Measurements from ENCODE around the gene KDSR. TPM values are rescaled to one million over a fixed set of nuclear protein-coding genes. Genes with fewer than 3 reads are reported as not detected.

Gene KDSR
- total RNA-seq, 1 experiment from 2014 or later = 108 TPM

GRCh38 chr18:63312737-63313395 is 54.1 kb downstream of the KDSR start:
- no TSS peak for BruUV-seq (replicated peaks)
- no peaks in the 10 kb centered on the region for H3K36me3 Mint-ChIP-seq (ENCODE audit: insufficient read depth, unreplicated experiment)
- H3K4me3 Mint-ChIP-seq (ENCODE audit: unreplicated experiment) = no peak overlapping the region
- H3K9me3 Mint-ChIP-seq (ENCODE audit: unreplicated experiment) = no peaks in the 10 kb centered on the region
- H3K4me1 Mint-ChIP-seq (ENCODE audit: insufficient read depth, unreplicated experiment) = peaks cover 5% of the 10 kb centered on the region
- POLR2A ChIA-PET = no interaction called here
- no peak for TF ChIP-seq CTCF (IDR thresholded peaks at IDR 0.05; ENCODE audit: unreplicated experiment)
- H3K27ac Mint-ChIP-seq (ENCODE audit: low read depth, unreplicated experiment) = no peak overlapping the region
- no peaks in the 10 kb centered on the region for H3K27me3 Mint-ChIP-seq (ENCODE audit: insufficient read depth, unreplicated experiment)
- DNase-seq (ENCODE audit: unreplicated experiment) = no peak
- intact Hi-C loops (cut with micrococcal nuclease) = no loop called here
- CTCF ChIA-PET = interaction anchor here (0.5 to 2.6 kb wide), 3 partner anchors 10 to 297 kb away, joined by 3 to 10 read pairs (median 7); no protein-coding TSS in a partner anchor

- Mint-ChIP-seq H3K27me3 (ENCODE audit: insufficient read depth, unreplicated experiment) (no peaks in the 10 kb centered on the region), H3K36me3 (ENCODE audit: insufficient read depth, unreplicated experiment) (no peaks in the 10 kb centered on the region), H3K27ac (ENCODE audit: low read depth, unreplicated experiment) (no peak overlapping the region), H3K9me3 (ENCODE audit: unreplicated experiment) (no peaks in the 10 kb centered on the region), H3K4me1 (ENCODE audit: insufficient read depth, unreplicated experiment) (peaks cover 4% of the 10 kb centered on the region), H3K4me3 (ENCODE audit: unreplicated experiment) (no peak overlapping the region)
- DNase-seq (ENCODE audit: unreplicated experiment) = no peak
- intact Hi-C loops (cut with micrococcal nuclease) = no loop called here
- TF ChIP-seq CTCF (IDR thresholded peaks at IDR 0.05; ENCODE audit: unreplicated experiment) = no peak
- ChIA-PET POLR2A (no interaction called here), CTCF (interaction anchor here (0.7 to 2.6 kb wide), 3 partner anchors 11 to 316 kb away, joined by 3 to 10 read pairs (median 4); no protein-coding TSS in a partner anchor)
- BruUV-seq (replicated peaks) = no TSS peak
Measured at GRCh38 chr18:63312019-63312409, 55.0 kb downstream of the KDSR start.

GRCh38 chr18:63311118-63312018 is 55.6 kb downstream of the KDSR start:
- H3K9me3 Mint-ChIP-seq (ENCODE audit: unreplicated experiment) = no peaks in the 10 kb centered on the region
- no peaks in the 10 kb centered on the region for H3K27me3 Mint-ChIP-seq (ENCODE audit: insufficient read depth, unreplicated experiment)
- intact Hi-C loops (cut with micrococcal nuclease) = no loop called here
- TF ChIP-seq CTCF (IDR thresholded peaks at IDR 0.05; ENCODE audit: unreplicated experiment) = no peak
- BruUV-seq (replicated peaks) = no TSS peak
- POLR2A ChIA-PET = interaction anchor here (0.5 to 1.4 kb wide), 3 partner anchors 8 to 363 kb away, joined by 3 read pairs; partner anchors contain the start of gene BCL2
- DNase-seq (ENCODE audit: unreplicated experiment) = no peak
- no peaks in the 10 kb centered on the region for H3K36me3 Mint-ChIP-seq (ENCODE audit: insufficient read depth, unreplicated experiment)
- no peak overlapping the region for H3K27ac Mint-ChIP-seq (ENCODE audit: low read depth, unreplicated experiment)
- H3K4me1 Mint-ChIP-seq (ENCODE audit: insufficient read depth, unreplicated experiment) = no peaks in the 10 kb centered on the region
- CTCF ChIA-PET = interaction anchor here (0.6 to 2.6 kb wide), 7 partner anchors 11 to 316 kb away, joined by 3 to 10 read pairs (median 3); no protein-coding TSS in a partner anchor
- no peak overlapping the region for H3K4me3 Mint-ChIP-seq (ENCODE audit: unreplicated experiment)

- DNase-seq (ENCODE audit: unreplicated experiment) = no peak
- Mint-ChIP-seq H3K4me3 (ENCODE audit: unreplicated experiment) (no peak overlapping the region), H3K4me1 (ENCODE audit: insufficient read depth, unreplicated experiment) (no peaks in the 10 kb centered on the region), H3K27ac (ENCODE audit: low read depth, unreplicated experiment) (no peak overlapping the region), H3K27me3 (ENCODE audit: insufficient read depth, unreplicated experiment) (no peaks in the 10 kb centered on the region), H3K9me3 (ENCODE audit: unreplicated experiment) (no peaks in the 10 kb centered on the region), H3K36me3 (ENCODE audit: insufficient read depth, unreplicated experiment) (no peaks in the 10 kb centered on the region)
- ChIA-PET CTCF (no interaction called here), POLR2A (no interaction called here)
- no peak for TF ChIP-seq CTCF (IDR thresholded peaks at IDR 0.05; ENCODE audit: unreplicated experiment)
- no TSS peak for BruUV-seq (replicated peaks)
- intact Hi-C loops (cut with micrococcal nuclease) = no loop called here
Measured at GRCh38 chr18:63309422-63309821, 57.6 kb downstream of the KDSR start.

Measured in MCF 10A (cell line).